Lower leg skin (tissue), 4 donors: ENCODE data around the gene KIF26B. TPM values are rescaled to one million over a fixed set of nuclear protein-coding genes. Genes with fewer than 3 reads are reported as not detected.

Source experiments
- DNase-seq, 2 donors: peaks; one replicate each; pipeline ENCODE4 v3.0.0-alpha.2; 2019; ENCODE audit warnings: low spot score in 2 of 2
- H3K4me3 ChIP-seq: fragments of 200-600 bp; sonication (generic); 2 replicates; pipeline ENCODE4 v1.5.1; 2017; ENCODE audit warnings: mild to moderate bottlenecking, low read depth; ENCODE audit not compliant: poor library complexity, severe bottlenecking
- POLR2A ChIP-seq, 2 donors: fragments of 450-650 bp; IDR thresholded peaks; one replicate each; pipeline ENCODE4 v1.6.1; 2016 to 2017; ENCODE audit warnings: antibody characterized with exemption in 2 of 2, mild to moderate bottlenecking in 1 of 2, moderate library complexity in 1 of 2
- WGBS, 2 donors: methylation state at CpG; one replicate each; pipeline ENCODE4 v1.1.5; 2018; 5-methylcytosine and 5-hydroxymethylcytosine counted together
- intact Hi-C: fragments of 100-400 bp; cut with DNase I; formaldehyde crosslinking; loops from one replicate; pipeline ENCODE4 v1.15.0; 2023; ENCODE audit warnings: low total_unique reads
- total RNA-seq, 4 donors: library from RNA; depleted of rRNA; stranded (reverse); fragments of >200 nt; gene quantifications; one replicate each; pipeline ENCODE4 v1.1.0, GENCODE V29; 2016
- TF ChIP-seq, protein P1 (sequence below), 3 donors: fragments of 450-650 bp; IDR thresholded peaks; one replicate each; pipeline ENCODE4 v1.5.1; 2016; ENCODE audit warnings: antibody characterized with exemption in 3 of 3, mild to moderate bottlenecking in 3 of 3, moderate library complexity in 2 of 3

KIF26B gene
- total RNA-seq, 4 donors from 2014 or later: 3.9 to 6.6 (median 5.7) TPM

DNA sequence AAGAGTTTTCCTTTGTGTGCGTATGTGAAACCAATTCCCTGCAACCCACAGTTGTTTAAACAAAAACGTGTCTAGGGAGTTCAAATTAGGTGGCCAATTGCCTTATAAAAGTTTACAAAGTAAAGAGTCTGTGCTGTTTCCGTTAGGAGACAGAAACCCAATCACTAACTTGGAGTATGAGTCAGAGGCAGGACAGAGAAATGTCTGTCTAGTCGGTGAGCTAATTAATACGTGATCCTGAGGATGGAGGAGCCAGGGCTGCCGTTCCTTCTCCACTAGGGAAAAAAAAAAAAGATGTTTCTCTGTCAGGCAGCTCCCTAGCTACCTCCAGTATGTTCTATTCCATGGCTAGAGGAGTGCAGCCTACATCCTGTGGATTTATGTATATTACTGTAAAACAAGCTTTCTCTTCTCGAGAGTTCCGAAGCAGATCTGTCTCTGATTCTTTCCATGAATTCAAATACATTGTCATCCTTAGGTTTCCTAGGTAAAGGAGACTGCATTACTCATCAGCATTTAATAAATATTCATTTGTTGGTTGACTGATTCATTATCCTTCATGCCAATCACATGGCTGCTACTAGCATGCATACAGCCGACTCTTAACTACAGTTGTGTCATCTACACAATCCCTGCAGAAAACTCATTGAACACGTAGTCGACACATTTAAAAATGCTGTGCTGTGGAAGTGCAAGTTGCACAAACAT, 430.6 kb downstream of the KIF26B start:
- no peak for DNase-seq
- TF ChIP-seq, protein P1, sequence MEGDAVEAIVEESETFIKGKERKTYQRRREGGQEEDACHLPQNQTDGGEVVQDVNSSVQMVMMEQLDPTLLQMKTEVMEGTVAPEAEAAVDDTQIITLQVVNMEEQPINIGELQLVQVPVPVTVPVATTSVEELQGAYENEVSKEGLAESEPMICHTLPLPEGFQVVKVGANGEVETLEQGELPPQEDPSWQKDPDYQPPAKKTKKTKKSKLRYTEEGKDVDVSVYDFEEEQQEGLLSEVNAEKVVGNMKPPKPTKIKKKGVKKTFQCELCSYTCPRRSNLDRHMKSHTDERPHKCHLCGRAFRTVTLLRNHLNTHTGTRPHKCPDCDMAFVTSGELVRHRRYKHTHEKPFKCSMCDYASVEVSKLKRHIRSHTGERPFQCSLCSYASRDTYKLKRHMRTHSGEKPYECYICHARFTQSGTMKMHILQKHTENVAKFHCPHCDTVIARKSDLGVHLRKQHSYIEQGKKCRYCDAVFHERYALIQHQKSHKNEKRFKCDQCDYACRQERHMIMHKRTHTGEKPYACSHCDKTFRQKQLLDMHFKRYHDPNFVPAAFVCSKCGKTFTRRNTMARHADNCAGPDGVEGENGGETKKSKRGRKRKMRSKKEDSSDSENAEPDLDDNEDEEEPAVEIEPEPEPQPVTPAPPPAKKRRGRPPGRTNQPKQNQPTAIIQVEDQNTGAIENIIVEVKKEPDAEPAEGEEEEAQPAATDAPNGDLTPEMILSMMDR (IDR thresholded peaks at IDR 0.05): no peak
- no peak for TF ChIP-seq POLR2A (IDR thresholded peaks at IDR 0.05)
- intact Hi-C loops: no loop called here
- WGBS, 2 donors: 59% methylated on average over 11 of the region's 11 CpGs
- H3K4me3 ChIP-seq: no peak overlapping the region

DNA sequence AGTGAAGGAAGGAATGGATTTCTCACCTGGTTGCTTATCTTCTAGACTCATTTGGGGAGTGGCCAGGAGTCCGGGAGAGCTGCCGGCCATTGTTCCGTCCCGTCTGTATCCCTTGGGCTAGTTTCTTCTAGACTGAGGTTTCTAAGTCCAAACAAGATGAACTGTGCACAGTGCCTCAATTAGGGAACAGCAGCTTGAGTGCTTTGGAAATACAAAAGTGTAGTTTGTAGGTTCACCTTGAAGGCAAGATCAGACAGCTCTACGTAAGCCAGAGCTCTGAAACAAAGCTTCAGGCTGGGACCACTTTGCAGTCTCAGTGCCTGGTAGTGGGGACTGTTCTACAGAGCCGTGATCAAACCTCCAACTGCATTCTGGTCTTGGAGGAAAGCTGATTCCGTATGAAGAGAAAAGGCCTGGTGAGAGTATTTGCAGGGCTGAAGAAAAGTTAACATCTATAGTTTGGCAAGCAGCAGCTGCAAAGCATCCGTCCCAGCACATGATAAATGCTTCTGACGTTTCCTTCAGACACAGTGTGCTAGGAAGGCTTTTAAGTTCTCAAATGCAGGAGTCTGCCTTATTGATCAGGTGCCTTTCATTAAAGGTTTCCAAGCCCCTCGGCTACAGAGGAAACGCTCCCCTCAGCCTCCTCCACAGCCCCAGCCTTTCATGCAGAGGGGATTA, 432.8 kb downstream of the KIF26B start:
- WGBS, 2 donors: 74 to 81% methylated on average over 11 of the region's 11 CpGs
- TF ChIP-seq POLR2A (IDR thresholded peaks at IDR 0.05): no peak
- TF ChIP-seq, protein P1 (IDR thresholded peaks at IDR 0.05): no peak
- intact Hi-C loops: no loop called here
- no peak overlapping the region for H3K4me3 ChIP-seq
- DNase-seq: no peak

DNA sequence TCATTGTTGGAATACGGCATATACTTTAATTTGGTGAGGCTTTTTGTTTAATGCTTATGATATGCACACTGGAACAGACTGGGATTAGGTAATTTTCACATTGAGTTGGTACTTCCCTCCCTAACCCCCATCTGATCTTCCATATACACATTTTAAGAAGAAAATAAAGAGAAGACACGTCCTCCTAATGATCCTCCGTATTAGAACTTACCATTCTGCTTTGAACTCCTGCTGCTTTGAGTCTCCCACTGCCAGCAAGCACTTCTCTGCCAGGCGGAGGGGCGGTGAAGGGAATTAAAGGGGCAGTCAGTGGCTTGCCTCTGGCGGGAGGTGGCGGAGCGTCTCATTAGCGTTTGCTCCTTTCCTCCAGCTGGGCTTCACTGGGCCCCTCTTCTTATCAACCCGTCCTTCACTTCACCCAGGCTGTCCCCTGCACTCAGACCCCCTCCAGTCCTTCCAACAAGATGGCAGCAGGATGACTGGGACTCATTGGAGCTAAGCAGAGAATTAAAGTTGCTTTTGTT, 433.4 kb downstream of the KIF26B start:
- no peak for DNase-seq
- intact Hi-C loops: no loop called here
- no peak overlapping the region for H3K4me3 ChIP-seq
- no peak for TF ChIP-seq POLR2A (IDR thresholded peaks at IDR 0.05)
- TF ChIP-seq, protein P1 (IDR thresholded peaks at IDR 0.05): no peak
- WGBS, 2 donors: 85 to 88% methylated on average over 10 of the region's 10 CpGs

DNA sequence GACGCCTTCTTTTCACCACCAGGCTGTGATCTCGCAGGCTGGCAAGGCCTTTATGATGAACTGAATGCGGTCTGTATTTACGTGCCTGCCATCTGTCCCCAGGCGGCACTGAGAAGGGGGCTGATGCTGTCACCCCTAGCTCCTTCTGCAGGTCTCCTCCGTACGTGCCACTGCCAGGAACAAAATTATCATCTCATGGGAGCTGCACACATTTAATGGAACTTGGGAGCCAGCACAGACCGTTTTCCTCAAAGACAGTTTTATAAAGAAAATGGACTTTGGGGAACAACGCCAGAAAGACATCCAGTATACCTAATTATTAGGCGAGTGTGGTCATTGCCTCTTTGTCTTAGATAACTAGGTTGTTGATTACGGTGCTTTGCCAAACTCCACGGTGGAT, 434.5 kb downstream of the KIF26B start:
- DNase-seq: no peak
- TF ChIP-seq, protein P1 (IDR thresholded peaks at IDR 0.05): no peak
- TF ChIP-seq POLR2A (IDR thresholded peaks at IDR 0.05): no peak
- H3K4me3 ChIP-seq: no peak overlapping the region
- intact Hi-C loops: no loop called here
- WGBS, 2 donors: 90 to 92% methylated on average over 12 of the region's 12 CpGs

DNA sequence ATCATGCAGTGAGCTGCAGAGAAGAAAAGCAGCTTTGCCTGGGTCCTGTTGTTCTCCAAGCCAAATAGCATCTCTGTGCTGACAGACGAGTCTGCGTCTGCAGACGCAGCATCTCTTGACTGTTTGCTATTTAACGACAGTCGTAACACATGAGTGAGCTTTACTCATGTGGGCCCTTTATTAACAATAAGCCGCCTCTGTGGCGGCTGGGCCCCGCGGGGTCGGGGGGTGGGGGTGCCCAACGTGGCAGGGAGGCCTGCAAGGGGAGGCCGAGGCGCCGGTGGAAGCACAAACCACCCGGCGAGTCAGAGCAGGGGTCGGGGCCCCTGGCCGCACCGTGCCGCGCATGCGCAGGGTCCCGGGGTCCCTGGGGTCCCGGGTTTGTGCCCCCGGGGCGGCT, 435.1 kb downstream of the KIF26B start:
- WGBS, 2 donors: 74 to 88% methylated on average over 26 of the region's 26 CpGs
- no peak overlapping the region for H3K4me3 ChIP-seq
- TF ChIP-seq, protein P1 (IDR thresholded peaks at IDR 0.05): no peak
- TF ChIP-seq POLR2A (IDR thresholded peaks at IDR 0.05): no peak
- intact Hi-C loops: no loop called here
- no peak for DNase-seq
